ENCODE measurements around the gene CALML6.

Gene CALML6

DNA sequence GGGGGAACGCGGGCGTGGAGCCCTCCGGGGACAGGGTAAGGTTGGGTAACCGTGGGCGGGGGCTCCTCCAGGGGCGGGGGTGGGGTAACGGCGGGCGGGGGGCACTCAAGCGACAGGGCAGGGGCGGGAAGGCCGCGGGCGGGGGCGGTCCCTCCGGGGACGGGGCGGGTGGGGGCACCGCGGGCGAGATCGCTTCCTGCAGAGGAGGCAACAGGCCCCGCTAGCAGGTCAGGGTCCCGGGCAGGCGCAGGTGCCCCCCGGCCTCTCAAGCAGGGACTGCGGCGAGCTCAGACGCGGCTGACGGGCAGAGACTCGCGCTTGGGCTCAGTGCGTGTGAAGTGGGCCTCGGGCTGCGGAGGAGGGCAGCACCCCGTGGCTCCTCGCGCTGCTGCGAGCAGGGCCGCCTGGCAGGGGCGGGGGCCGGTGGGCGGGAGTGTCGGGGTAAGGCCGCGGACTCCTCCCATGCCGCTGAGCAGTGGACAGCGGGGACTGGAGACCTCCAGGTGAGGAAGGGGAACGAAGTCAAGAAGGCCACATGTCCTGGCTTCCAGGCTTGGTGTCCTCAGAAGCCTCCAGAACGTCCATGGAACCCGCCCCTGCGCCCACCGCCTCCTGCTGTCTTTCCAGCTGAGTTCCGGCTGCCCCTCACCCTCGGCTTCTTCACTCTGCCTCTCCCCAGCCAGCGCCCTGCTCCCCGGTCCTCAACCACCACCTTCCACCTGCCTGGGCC lies 23.5 kb upstream of the CALML6 start:
- in situ Hi-C loops (cut with MboI; ENCODE audit: low sequenced_read_pairs): no loop called here

DNA sequence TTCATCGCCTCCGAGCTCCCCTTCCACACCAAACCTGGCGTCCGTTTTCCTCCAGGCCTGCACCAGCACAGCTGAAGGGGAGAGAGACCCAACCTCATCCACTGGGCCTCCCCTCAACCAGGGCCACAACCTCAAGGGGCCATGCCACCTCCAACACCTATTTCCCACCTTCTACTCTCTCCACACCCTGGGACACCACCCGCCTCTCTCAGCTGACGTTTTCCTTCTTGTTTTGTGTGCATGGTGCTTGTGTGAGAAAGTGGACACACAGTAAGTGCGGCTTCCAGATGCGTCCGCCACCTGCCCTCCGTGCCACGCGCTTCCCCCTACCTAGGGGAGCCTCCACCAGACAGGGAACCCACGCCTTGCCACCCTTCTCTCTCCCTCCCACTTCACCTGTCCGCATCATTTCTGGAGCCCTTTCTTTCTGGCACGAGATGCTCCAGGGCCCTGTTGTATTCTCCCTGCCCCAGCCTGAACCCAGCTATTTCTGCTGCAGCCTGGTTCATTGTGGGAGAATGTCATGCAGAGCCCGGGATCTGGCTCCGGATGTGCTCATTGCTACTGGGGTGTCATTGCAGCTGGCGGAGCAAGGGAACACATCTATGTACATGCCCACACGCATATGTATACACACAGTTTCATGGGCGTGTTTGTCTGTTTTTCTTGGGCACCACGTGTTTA lies 22.8 kb upstream of the CALML6 start:
- in situ Hi-C loops (cut with MboI; ENCODE audit: low sequenced_read_pairs): no loop called here

DNA sequence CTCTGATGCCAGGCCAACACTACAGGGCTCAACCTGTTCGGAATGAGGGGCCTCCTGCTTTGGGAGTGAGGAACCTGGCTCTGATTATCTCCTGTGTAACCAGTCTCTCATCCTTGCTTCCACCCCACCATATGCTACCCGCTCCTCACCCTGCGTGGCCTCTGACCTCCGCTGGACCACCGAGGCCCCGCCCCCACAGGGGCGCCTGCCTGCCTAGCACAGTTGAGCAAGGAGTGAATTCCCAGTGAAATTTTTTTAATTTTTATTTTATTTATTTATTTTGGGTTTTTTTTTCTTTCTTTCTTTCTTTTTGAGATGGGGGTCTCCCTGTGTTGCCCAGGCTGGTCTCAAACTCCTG lies 22.3 kb upstream of the CALML6 start:
- in situ Hi-C loops (cut with MboI; ENCODE audit: low sequenced_read_pairs): no loop called here

DNA sequence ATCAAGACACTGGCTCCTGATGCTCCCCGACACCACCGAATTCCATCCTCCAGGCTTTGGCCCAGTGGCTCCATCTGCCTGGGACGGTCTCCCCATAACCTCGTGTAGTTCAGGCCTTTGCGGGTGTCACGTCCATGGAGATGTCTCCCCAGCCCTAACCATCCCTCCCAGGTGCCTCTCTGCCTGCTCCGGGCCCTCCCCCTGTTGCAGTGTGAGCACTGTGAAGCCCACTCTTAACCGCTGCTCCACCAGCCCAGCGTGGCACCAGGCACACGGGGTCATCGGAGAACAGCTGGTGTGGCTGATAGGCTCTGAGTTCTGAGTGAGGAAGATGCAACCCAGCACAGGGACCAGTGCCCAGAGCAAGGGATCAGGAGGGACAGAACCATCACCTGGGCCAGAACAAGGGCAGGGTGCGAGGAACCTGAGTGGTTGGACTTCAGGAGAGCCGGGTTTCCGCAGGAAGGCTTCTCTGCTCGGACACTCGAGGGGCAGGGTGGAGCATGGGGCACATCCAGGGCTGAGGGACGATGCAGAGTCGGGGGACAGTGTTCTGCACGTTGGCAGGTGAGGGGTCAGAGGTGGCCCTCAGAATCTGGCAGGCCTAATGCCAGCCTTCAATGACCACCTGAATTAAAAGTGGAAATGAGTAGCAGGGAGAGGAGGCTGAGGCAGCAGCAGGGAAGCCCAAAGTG lies 21.6 kb upstream of the CALML6 start:
- in situ Hi-C loops (cut with MboI; ENCODE audit: low sequenced_read_pairs): no loop called here

DNA sequence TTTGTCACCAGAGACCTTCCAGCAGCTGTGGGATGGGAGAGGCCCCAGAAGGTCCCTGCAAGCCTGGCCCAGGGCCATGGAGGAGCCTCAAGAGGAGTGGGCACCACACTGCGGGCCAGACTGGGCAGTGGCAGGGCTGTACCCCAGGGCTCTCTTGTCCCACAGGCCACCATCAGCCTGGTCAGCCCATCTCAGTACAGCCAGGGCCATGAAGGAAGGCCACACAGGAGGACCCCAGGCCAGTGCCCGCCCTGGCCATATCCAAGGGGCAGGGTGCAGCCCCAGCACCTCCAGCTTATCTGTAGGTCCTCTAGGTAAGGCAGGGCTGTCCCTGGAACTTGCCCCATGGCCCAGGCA lies 21.1 kb upstream of the CALML6 start:
- in situ Hi-C loops (cut with MboI; ENCODE audit: low sequenced_read_pairs): no loop called here

DNA sequence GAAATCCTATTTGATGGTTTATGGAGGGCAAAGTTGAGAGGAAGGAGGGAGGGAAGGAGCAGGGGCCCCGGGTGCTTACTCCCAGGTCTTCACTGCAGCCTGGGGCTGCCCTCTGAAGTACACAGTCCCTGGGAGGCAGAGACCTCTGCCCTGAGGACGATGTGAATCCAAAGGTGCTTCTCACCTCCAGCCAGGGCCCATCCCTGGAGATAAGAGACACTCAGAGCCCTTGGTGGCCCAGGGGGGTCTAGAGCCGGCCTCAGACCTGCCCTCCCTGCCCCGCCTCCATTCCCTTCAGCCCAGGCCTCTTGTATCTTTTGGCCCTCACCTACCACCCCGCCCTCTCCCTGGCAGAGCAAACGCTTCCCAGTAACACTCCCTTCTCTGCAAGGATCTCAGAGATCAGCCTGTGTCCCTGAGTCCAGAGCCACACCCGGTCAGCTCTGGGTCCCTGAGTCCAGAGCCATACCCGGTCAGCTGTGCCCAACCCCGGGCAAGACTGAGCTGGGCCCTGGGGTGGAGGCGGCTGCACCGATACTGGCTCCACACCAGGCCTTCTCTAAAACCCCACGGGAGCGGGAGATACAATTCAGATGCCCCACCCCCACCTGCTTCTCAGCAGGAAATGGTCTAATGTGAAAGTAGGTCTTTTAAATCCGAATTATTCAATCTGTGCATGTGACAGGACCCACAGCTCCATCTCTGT lies 20.6 kb upstream of the CALML6 start:
- in situ Hi-C loops (cut with MboI; ENCODE audit: low sequenced_read_pairs): no loop called here

DNA sequence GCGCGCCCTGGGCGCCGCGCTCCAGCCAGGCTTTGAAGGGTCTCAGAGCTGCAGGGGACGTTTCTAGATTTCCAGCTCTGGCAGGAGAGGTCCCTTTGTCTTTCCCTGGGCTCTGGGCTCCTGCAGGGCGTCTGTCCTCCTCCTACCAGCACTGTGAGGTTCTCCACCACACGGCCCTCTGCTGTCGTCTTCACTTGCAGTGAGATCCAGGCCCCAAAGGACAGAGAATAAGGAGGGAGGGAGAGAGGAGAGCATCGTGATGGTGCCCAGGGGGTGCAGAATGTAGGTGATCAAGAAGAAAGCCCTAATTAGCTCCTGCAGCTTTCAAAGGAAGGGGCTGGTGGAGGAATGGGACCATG lies 20.0 kb upstream of the CALML6 start:
- in situ Hi-C loops (cut with MboI; ENCODE audit: low sequenced_read_pairs): no loop called here

DNA sequence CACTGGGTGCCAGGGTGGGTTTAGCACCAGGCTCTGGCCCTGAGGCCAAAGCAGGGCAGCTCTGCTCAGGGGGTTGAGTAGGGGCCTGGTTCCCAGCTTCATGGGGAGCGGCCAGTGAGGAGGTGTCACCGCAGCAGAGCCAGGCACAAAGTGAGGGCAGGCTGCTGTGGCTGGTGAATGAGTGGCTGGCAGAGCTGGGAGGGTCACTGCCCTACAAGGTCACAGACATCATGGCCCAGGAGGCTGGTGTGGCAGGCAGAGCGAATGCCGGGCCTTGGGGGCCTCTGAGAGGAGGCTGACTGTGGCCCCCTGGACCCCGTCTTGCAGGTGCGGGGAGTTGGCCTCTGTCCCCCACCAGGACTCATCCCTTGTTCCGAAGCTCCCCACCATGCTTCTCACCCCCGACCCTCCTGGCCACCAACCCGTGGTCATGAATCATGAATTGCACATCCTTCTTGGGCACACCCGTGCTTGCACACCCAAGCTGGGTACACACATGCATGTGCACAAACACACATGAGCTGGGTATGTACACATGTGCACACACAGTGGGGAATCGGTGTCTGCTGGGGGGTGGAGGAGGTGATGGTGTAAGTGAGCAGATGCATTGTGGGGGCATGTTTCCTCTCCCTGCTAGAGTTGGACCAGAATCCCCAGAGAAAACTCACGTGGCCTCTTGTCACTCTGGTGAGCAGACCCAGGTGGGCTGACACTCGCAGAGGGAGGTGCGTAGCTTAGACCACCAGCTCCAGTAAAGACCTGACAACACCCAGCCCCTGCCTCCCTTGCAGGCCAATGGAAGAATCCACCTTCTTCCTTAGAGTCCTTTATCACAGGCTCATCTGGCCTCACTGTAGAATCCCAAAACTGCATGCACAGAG lies 19.4 kb upstream of the CALML6 start:
- in situ Hi-C loops (cut with MboI; ENCODE audit: low sequenced_read_pairs): no loop called here

DNA sequence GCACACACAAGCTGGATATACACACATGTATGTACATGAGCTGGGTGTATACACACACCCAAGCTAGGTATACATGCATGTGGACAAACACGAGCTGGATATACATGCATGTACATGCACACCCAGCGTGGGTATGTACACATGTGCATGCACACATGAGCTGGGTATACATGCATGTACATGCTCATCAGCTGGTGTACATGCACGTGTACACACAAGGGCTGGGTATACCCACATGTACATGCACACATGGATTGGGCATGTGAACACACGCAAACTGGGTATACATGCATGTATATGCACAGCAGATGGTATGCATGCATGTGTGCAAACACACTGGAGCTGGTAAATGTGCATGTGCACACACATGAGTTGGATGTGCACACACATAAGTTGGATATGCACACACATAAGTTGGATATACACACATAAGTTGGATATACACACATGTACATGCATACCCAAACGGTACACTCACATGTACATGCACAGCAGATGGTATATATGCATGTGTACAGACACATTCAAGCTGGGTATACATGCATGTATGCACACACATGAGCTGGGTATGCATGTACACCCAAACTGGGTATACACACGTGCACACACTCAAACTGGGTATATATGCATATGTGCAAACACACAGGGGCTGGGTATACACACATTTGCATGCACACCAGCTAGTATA lies 16.7 kb upstream of the CALML6 start:
- in situ Hi-C loops (cut with MboI; ENCODE audit: low sequenced_read_pairs): no loop called here

DNA sequence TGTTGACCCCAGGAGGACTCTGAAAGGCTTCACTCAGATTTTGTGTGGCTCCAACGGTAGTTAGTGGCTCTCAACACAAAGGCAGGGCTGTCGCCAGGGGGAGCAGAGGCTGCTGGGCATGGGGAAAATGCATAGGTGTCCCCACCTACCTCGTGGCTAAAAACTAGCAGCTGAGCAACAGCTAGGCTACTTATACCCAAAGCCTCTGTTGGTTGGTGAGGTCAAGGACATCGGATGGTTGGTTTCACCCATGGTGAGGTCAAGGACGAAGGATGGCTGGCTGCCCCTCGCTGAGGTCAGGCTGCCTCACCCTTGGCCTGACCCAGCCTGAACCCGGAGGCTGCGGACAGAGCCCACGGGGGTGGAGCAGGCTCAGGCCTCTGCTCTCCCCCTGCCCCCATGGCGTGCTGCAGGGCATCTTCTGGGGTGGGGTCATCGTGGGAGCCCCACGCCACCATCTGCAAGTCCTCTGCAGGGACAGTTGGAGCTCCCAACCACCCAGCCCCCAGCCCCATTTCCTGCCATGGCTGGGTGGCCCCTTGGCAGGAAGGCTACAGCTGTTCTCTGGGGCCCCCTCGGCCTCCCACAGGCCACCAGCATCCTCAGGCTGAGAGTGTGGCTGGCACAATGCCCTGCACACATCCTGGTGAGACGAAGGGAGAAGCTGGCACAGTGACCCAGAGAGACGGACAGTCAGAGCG lies 15.6 kb upstream of the CALML6 start:
- in situ Hi-C loops (cut with MboI; ENCODE audit: low sequenced_read_pairs): no loop called here

DNA sequence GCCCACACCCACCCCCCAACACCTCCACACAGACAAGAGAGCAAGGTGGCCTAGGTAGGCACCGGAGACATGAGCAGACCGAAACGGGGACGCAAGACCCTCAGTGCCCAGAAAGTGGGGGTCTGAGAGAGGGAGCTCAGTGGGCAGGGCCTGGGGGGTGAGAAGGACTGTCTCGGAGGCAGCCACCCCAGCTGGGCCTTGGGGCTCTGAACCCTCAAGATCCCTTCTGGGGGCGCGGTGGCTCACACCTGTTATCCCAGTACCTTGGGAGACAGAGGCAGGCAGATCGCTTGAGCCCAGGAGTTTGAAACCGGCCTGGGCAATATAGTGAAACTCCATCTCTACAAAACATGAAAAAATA lies 15.1 kb upstream of the CALML6 start:
- in situ Hi-C loops (cut with MboI; ENCODE audit: low sequenced_read_pairs): no loop called here

DNA sequence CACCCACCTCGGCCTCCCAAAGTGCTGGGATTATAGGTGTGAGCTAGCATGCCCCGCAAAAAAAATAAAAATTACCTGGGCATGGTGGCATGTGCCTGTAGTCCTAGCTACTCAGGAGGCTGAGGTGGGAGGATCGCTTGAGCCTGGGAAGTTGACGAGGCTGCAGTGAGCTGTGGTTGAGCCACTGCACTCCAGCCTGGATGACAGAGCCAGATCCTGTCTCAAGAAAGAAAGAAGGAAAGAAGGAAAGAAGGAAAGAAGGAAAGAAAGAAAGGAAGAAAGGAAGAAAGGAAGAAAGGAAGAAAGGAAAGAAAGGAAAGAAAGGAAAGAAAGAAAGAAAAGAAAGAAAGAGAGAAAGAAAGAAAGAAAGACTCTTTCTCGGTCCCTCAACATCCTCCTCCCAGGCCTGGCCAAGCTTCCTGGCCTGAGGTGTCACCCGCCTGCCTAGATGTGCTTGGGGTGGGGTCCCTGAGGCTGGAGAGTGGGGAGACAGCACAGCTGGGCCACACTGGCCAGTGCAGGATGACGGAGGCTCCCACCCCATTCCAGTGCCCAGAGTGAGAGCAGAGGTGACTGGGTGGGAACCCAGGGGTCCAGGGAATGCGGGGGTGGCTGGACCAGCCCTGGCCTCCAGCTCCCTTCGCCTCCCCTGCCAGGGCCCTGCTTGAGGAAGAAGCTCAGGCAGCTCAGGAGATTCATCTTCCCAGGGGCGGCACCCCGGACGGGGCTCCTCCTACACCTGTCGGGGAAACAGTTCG lies 14.0 kb upstream of the CALML6 start:
- in situ Hi-C loops (cut with MboI; ENCODE audit: low sequenced_read_pairs): no loop called here

DNA sequence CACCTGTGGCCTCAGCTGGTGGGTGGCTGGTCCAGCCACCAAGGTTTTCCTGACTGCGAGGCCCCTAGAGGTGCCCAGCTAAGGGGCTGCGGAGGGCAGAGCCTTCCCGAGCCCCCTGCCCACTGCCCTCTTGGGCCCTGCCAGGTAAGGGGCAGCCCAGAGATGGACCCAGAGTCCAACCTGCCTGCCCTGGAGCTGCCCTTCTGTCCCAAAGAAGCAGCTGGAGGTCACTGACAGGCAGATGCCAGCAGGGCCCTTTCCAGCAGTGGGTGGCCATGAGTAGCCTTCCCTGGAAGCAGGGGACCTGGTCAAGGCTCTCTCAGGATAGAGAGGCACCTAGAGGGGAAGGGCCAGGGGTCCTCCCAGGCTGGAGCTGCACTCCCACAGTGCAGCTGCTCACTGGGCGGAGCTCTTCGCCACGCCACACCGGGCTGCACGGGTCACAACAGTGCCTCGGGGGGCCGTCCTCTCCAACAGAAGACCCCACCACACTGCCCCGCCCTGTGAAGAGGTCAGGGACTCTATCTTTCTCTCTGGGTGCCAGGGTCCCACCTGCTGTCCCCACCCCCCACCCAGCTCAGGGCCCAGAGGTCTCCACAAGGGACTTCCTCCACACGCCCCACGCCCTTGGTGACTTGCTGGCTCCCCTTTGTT lies 13.3 kb upstream of the CALML6 start:
- in situ Hi-C loops (cut with MboI; ENCODE audit: low sequenced_read_pairs): no loop called here

DNA sequence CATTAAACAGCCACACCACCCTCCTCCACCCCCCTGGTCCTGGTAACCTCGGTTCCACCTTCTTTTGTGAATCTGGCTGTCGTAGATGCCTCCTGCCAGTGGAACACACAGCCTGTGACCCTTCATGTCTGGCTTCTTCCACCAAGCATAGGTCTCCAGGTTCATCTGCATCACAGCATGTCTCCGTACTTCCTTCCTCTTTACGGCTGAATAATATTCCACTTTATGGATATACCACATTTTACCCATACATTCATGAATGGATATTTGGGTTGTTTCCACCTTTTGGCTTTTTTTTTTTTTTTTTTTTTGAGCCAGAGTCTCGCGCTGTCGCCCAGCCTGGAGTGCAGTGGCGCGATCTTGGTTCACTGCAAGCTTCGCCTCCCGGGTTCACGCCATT lies 11.8 kb upstream of the CALML6 start:
- in situ Hi-C loops (cut with MboI; ENCODE audit: low sequenced_read_pairs): no loop called here

DNA sequence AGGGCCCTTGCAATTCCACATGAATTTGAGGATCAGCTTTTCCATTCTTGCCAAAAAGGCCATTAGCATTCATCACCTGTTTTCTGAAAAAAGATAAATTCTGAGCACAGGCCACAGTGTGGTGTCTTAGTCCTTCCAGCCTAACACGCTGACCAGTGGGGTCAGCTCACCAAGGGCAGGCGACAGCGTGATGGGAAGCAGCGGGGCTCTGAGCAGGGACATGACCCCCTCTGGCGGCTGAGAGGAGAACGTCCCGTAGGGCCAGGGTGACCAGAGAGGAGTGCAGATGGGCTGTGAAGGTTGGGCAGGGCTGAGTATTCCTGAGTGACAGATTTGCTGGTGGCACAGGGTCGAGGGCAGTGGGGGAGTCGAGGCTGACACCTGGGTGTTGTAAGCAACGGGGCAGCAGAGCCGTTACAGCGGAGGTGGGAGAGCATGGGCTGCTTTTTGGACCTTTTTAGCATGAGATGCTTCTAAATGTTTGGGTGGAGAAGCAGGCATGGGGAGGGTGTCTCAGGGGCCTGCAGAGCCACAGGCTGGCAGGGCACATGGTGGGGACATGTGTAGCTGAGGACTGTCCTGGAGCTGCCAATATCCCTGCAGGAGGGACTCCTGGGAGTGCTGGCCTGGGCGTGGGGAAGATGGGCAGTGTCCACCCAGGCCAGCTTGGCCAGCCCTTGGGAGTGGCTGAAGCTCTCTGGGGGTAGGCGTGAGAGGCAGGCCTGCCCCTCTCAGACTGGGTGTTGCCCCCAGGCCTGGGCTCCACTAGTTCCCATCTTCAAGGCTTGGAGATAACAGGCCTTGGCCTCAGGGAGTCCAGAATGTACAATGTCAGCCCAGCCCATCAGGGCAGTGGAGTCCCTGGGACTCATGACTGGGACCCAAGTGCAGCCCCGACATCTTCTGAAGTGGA lies 8.6 kb upstream of the CALML6 start:
- in situ Hi-C loops (cut with MboI; ENCODE audit: low sequenced_read_pairs): no loop called here

DNA sequence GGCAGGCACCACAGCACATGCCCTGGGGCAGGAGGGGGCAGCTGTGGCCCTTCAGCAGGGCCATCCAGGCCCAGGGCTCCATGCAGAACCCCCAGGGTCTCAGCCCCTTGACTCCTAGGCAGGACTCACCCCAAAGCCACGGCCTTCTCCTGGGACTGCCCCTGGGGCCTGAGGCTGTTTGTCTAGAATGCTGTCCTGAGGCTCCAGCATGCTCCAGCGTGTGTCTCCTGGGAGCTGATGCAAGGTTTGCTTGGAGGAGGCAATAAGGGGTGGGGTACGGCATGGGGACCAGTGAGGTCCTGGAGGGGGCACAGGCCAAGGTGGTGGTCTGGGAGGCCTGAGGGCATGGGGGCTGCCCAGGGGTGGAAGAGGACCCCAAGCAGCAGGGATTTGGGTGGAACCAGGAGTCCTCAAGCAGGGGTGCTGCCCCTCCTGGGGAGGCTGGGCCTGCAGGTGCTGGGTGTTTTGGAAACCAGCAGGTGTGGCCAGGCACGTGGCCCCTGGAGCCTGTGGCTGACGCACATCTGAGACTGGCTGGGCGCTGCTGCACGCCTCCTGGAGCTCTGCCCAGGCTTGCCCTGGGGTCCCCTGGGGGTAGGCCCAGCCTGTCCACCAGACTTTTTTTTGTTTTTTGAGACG lies 7.8 kb upstream of the CALML6 start:
- in situ Hi-C loops (cut with MboI; ENCODE audit: low sequenced_read_pairs): no loop called here

DNA sequence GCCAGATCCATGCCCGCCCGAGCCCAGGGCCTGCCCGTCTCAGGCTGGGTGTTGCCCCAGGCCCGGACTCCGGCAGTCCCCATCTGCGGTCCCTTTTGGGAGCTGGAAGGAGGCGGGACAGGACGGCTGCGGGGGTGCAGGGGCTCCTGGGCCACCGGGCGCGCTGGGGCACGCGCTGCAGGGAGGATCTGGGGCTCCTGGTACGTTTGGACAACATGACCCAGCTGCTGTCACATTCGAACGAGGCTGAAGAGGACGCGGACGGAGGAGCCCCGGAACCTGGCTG lies 6.6 kb upstream of the CALML6 start:
- in situ Hi-C loops (cut with MboI; ENCODE audit: low sequenced_read_pairs): no loop called here
